K562 (cell line): Measurements from ENCODE around the gene CCNY. TPM values are rescaled to one million over a fixed set of nuclear protein-coding genes. Genes with fewer than 3 reads are reported as not detected.

Experiments
- ATAC-seq: fragments of 200-7000 bp; cut with Tn5 transposase; 3 replicates; pipeline ENCODE4 v1.9.1; 2020; ENCODE audit warnings: moderate library complexity
- BruUV-seq: library from RNA; stranded (reverse); fragments of 400-500 nt; replicated peaks from 2 replicates; lab custom pipeline; 2021; lab: Mats Ljungman, UMichigan
- CTCF ChIA-PET: fragments of 300-600 bp; formaldehyde crosslinking; extraction: SDS; loops from one replicate; lab custom pipeline; 2021; ENCODE audit warnings: low intra/inter-chr PET ratio; lab: Yijun Ruan, JAX
- POLR2A ChIA-PET: fragments of 300-600, 350-650 bp; sonication (Branson Sonifier 250); formaldehyde crosslinking; extraction: SDS; loops from one replicate; lab custom pipeline; 2021; ENCODE audit warnings: antibody characterized with exemption, inconsistent platforms; lab: Yijun Ruan, JAX
- DNase-seq, 4 experiments: peaks; one replicate each; pipeline versions ENCODE4 v3.0.0 to v3.0.0-alpha.2; 2011 to 2018; ENCODE audit warnings: low spot score in 3 of 4, mixed read lengths in 3 of 4; ENCODE audit errors: extremely low read depth in 1 of 4
- FAIRE-seq: peaks from 2 replicates; lab custom pipeline; 2011; peaks lifted over from hg19 to GRCh38; lab: Jason Lieb, UNC
- H2AFZ ChIP-seq: 2 replicates; pipeline ENCODE4 v1.6.0; 2011; ENCODE audit warnings: low read depth, low read length, control low read depth, inconsistent platforms
- H3K27ac ChIP-seq: fragments of 200-600 bp; 3 replicates; pipeline ENCODE4 v1.8.0; 2011; ENCODE audit warnings: low read depth, mild to moderate bottlenecking, control low read depth, inconsistent platforms, low read length, moderate library complexity, mixed read lengths; ENCODE audit errors: extremely low read depth
- H3K27me3 ChIP-seq, 2 experiments: fragments of 300-600 bp in 1 of 2; 2 replicates in 1 of 2; 3 replicates in 1 of 2; pipeline versions ENCODE4 v1.6.0 to v1.8.0; 2011; ENCODE audit warnings: inconsistent platforms in 2 of 2, low read length in 2 of 2, mild to moderate bottlenecking in 1 of 2, mixed read lengths in 1 of 2, moderate library complexity in 1 of 2; ENCODE audit not compliant: control insufficient read depth in 2 of 2, insufficient read depth in 2 of 2
- H3K36me3 ChIP-seq: fragments of 300-600 bp; 3 replicates; pipeline ENCODE4 v1.8.0; 2011; ENCODE audit warnings: mild to moderate bottlenecking, low read length, inconsistent platforms; ENCODE audit not compliant: control insufficient read depth, insufficient read depth
- H3K4me1 ChIP-seq, 2 experiments: fragments of 200-600 bp in 1 of 2; replicated peaks in 1 of 2; 2 replicates in 1 of 2; 3 replicates in 1 of 2; pipeline versions ENCODE4 v1.5.1 to v1.8.0; 2011; ENCODE audit warnings: inconsistent platforms in 2 of 2, low read length in 2 of 2, mild to moderate bottlenecking in 1 of 2, mixed read lengths in 1 of 2, moderate library complexity in 1 of 2; ENCODE audit not compliant: control insufficient read depth in 2 of 2, insufficient read depth in 2 of 2
- H3K4me2 ChIP-seq: 2 replicates; pipeline ENCODE4 v1.6.1; 2011; ENCODE audit warnings: low read length, control low read depth, inconsistent platforms, mixed read lengths; ENCODE audit not compliant: insufficient read depth
- H3K4me3 ChIP-seq: fragments of 200-600 bp; sonication (generic), shearing (Covaris generic); 2 replicates; pipeline ENCODE4 v1.5.1; 2016; ENCODE audit warnings: control low read depth, inconsistent platforms
- H3K79me2 ChIP-seq: fragments of 200-600 bp; 3 replicates; pipeline ENCODE4 v1.8.0; 2011; ENCODE audit warnings: low read length, inconsistent platforms; ENCODE audit not compliant: control insufficient read depth, insufficient read depth
- H3K9ac ChIP-seq, 2 experiments: 2 replicates each; pipeline versions ENCODE4 v1.6.0 to v1.6.1; 2011; ENCODE audit warnings: low read depth in 2 of 2, low read length in 2 of 2, control low read depth in 1 of 2, inconsistent platforms in 1 of 2, mild to moderate bottlenecking in 1 of 2, mixed read lengths in 1 of 2; ENCODE audit not compliant: insufficient read depth in 1 of 2
- H3K9me1 ChIP-seq: one replicate; pipeline ENCODE4 v1.6.0; 2011; ENCODE audit warnings: inconsistent platforms, mild to moderate bottlenecking, low read length, moderate library complexity; ENCODE audit not compliant: control insufficient read depth, insufficient read depth
- H3K9me3 ChIP-seq: replicated peaks from 2 replicates; pipeline ENCODE4 v1.5.1; 2011; ENCODE audit warnings: low read depth, low read length, inconsistent platforms; ENCODE audit not compliant: control insufficient read depth, insufficient read depth
- H4K20me1 ChIP-seq: replicated peaks from 2 replicates; pipeline ENCODE4 v1.6.1; 2011; ENCODE audit warnings: low read length, inconsistent platforms, mixed read lengths; ENCODE audit not compliant: control insufficient read depth, insufficient read depth
- KLF6 ChIP-seq: fragments of 250-450 bp; sonication (Bioruptor Pico); IDR thresholded peaks from 2 replicates; pipeline ENCODE4 v1.4.0; 2020; ENCODE audit warnings: mild to moderate bottlenecking, moderate library complexity, borderline replicate concordance
- MEIS2 ChIP-seq: fragments of 450-650 bp; IDR thresholded peaks from 2 replicates; pipeline ENCODE4 v1.6.1; 2014; ENCODE audit warnings: mild to moderate bottlenecking; ENCODE audit not compliant: partially characterized antibody
- RBM25 ChIP-seq: fragments of 200-400 bp; formaldehyde crosslinking; IDR thresholded peaks from 2 replicates; pipeline ENCODE4 v1.6.1; 2018; ENCODE audit warnings: low read length, low read depth, moderate library complexity; ENCODE audit not compliant: severe bottlenecking
- TRIM24 ChIP-seq, 2 experiments: fragments of 450-650 bp; IDR thresholded peaks; 2 replicates each; pipeline ENCODE4 v1.6.1; 2016
- ZNF121 ChIP-seq: sonication (generic); formaldehyde crosslinking; conservative IDR thresholded peaks from 2 replicates; pipeline ENCODE4 v1.8.0; 2022; ENCODE audit warnings: missing genetic modification reagents
- ZNF134 ChIP-seq: fragments of 250-450 bp; sonication (Bioruptor Pico); conservative IDR thresholded peaks from 2 replicates; pipeline ENCODE4 v1.4.0; 2020
- WGBS: fragments of 100-300 bp; shearing (Covaris generic); methylation state at CpG from one replicate; pipeline ENCODE4 v1.1.6; 2016; ENCODE audit warnings: low coverage, mixed read lengths; ENCODE audit not compliant: insufficient coverage; ENCODE audit errors: missing lambda C conversion rate; 5-methylcytosine and 5-hydroxymethylcytosine counted together
- in situ Hi-C: fragments of 300-500 bp; cut with MboI; formaldehyde crosslinking; loops from 4 replicates; pipeline ENCODE4 v1.15.0; 2018; ENCODE audit warnings: inconsistent platforms, mixed read lengths
- intact Hi-C: fragments of 100-400 bp; cut with micrococcal nuclease; formaldehyde crosslinking; loops from 2 replicates; pipeline ENCODE4 v1.14.2; 2022
- polyA plus RNA-seq, 8 experiments: library from polyadenylated mRNA; depleted of rRNA in 4 of 8; stranded (reverse) in 5 of 8; unstranded in 3 of 8; fragments of >200 nt; fragmentation: Nextera tagmentation in 2 of 8; fragmentation: Illumina TruSeq in 1 of 8; extraction: Ambion mirVana in 2 of 8; extraction: Trizol in 1 of 8; gene quantifications; 2 replicates each; pipeline versions ENCODE4 v1.2.1 to v1.2.3, GENCODE V29; 2011 to 2014; ENCODE audit warnings: inconsistent platforms in 1 of 8, missing spikeins in 1 of 8
- total RNA-seq, 7 experiments: library from RNA; depleted of rRNA in 6 of 7; stranded (reverse); fragments of >200 nt in 6 of 7; fragmentation: Illumina TruSeq in 2 of 7; extraction: Trizol in 2 of 7; gene quantifications; 2 replicates each; pipeline versions ENCODE4 v1.2.1 to v1.2.3, GENCODE V29; 2011 to 2021; ENCODE audit warnings: low replicate concordance in 1 of 7
- TF ChIP-seq, protein P1 (sequence below): fragments of 450-650 bp; IDR thresholded peaks from 2 replicates; pipeline ENCODE4 v1.6.1; 2016
- TF ChIP-seq, protein P2 (sequence below): sonication (generic); formaldehyde crosslinking; IDR thresholded peaks from 2 replicates; pipeline ENCODE4 v1.8.1; 2023; ENCODE audit warnings: missing genetic modification reagents, mild to moderate bottlenecking, borderline replicate concordance

The CCNY gene
- total and polyA plus RNA-seq, 9 of the 15 experiments (the other 6 are each of a cell fraction or from before 2014, with no cell fraction given), result 8.4 to 109 (median 38.6) TPM

DNA sequence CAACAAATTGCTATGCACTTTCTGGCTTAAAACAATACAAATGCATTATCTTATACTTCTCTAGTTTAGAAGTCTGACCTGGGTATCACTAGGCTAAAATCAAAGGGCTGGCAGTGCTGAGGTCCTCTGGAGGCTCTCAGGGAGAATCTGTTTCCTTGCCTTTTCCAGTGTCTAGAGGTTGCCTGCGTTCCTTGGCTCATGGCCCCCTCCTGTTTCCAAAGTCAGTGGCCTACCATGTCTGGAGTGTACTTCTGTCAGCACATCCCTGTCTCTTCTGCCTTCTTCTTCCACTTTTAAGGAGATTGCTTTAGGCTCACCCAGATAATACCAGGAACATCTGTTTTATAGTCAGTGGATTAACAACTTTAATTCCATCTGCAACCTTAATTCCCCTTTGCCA, 52.4 kb downstream of the CCNY start (continued):
- TF ChIP-seq RBM25, result peak; percentile 65
- TF ChIP-seq TRIM24 (IDR thresholded peaks at IDR 0.05), result peak in 1 of 2 experiments; percentile 22; a peak in 1 of 4 replicates

DNA sequence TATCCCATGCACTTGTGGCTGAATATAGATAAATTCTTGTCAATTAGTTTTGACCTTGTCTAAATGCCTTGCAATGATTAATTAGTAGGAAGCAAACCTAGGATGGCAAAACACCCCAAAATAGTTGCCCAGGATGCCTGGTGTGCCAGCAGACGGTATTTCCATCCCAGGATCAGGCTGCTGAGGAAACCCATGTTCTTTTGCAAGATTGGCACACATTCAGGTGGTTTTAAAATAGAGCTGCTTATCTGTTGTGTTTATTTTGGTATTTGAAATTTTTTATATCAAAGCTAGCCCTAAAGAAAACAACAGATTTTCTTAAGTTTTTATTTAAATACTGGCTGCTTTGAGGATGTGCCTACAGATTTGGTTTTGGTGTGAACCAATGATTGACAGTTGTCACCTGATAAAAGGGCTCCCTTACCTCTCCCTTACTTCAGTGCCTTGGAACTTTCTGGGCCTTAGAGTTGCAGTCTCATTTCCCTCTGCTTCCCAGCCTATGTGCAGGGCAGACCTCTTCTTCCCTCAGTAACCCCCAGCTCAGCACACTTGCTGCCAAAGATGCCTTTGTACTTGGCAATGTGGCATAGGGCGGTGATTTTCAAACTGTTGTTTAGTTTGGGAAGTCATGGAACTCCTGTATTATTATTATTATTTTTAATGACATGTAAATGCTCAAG, 54.0 kb downstream of the CCNY start:
- peak overlapping the region; percentile 99 for H3K27ac ChIP-seq
- POLR2A ChIA-PET, result no interaction called here
- H3K9me1 ChIP-seq, result no peaks in the 10 kb centered on the region
- no peaks in the 10 kb centered on the region for H3K27me3 ChIP-seq
- TF ChIP-seq, protein P1, sequence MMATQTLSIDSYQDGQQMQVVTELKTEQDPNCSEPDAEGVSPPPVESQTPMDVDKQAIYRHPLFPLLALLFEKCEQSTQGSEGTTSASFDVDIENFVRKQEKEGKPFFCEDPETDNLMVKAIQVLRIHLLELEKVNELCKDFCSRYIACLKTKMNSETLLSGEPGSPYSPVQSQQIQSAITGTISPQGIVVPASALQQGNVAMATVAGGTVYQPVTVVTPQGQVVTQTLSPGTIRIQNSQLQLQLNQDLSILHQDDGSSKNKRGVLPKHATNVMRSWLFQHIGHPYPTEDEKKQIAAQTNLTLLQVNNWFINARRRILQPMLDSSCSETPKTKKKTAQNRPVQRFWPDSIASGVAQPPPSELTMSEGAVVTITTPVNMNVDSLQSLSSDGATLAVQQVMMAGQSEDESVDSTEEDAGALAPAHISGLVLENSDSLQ, result peak; percentile 75
- TF ChIP-seq, protein P2, sequence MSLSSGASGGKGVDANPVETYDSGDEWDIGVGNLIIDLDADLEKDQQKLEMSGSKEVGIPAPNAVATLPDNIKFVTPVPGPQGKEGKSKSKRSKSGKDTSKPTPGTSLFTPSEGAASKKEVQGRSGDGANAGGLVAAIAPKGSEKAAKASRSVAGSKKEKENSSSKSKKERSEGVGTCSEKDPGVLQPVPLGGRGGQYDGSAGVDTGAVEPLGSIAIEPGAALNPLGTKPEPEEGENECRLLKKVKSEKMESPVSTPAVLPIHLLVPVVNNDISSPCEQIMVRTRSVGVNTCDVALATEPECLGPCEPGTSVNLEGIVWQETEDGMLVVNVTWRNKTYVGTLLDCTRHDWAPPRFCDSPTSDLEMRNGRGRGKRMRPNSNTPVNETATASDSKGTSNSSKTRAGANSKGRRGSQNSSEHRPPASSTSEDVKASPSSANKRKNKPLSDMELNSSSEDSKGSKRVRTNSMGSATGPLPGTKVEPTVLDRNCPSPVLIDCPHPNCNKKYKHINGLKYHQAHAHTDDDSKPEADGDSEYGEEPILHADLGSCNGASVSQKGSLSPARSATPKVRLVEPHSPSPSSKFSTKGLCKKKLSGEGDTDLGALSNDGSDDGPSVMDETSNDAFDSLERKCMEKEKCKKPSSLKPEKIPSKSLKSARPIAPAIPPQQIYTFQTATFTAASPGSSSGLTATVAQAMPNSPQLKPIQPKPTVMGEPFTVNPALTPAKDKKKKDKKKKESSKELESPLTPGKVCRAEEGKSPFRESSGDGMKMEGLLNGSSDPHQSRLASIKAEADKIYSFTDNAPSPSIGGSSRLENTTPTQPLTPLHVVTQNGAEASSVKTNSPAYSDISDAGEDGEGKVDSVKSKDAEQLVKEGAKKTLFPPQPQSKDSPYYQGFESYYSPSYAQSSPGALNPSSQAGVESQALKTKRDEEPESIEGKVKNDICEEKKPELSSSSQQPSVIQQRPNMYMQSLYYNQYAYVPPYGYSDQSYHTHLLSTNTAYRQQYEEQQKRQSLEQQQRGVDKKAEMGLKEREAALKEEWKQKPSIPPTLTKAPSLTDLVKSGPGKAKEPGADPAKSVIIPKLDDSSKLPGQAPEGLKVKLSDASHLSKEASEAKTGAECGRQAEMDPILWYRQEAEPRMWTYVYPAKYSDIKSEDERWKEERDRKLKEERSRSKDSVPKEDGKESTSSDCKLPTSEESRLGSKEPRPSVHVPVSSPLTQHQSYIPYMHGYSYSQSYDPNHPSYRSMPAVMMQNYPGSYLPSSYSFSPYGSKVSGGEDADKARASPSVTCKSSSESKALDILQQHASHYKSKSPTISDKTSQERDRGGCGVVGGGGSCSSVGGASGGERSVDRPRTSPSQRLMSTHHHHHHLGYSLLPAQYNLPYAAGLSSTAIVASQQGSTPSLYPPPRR, result no peak
- TF ChIP-seq MEIS2 (peak; percentile 66), KLF6 (CRISPR knock-in tag) (0 out of 2 replicates have a peak, but pooled peaks have one; percentile 56), ZNF134 (CRISPR knock-in tag) (0 out of 2 replicates have a peak, but pooled peaks have one; percentile 36), ZNF121 (CRISPR knock-in tag) (no peak)
- peaks cover 4% of the 10 kb centered on the region; the same call in 1 of the 3 replicates for H3K36me3 ChIP-seq
- no peak overlapping the region for H2AFZ ChIP-seq
- H3K4me2 ChIP-seq, result no peak overlapping the region
- CTCF ChIA-PET, result no interaction called here
- in situ Hi-C loops (no loop called here), intact Hi-C loops (loop anchor here (2.0 to 5.0 kb wide), 2 partner anchors 54 to 62 kb away; partner anchors contain the start of gene CCNY)
- no peaks in the 10 kb centered on the region for H4K20me1 ChIP-seq
- peaks cover 100% of the 10 kb centered on the region for H3K79me2 ChIP-seq
- H3K9ac ChIP-seq, result no peak overlapping the region; a peak in 1 of 4 replicates
- DNase-seq (no peak), ATAC-seq (no peak), FAIRE-seq (no peak)
- no peak overlapping the region for H3K4me3 ChIP-seq
- peaks cover 11 to 88% of the 10 kb centered on the region in 2 experiments; a peak in 4 of 5 replicates for H3K4me1 ChIP-seq
- peaks cover 14% of the 10 kb centered on the region for H3K9me3 ChIP-seq
- 88% methylated on average over 2 of the region's 2 CpGs for WGBS
- no TSS peak for BruUV-seq
